SK-N-SH (cell line): ENCODE measurements around the gene MYO18A. TPM values are rescaled to one million over a fixed set of nuclear protein-coding genes. Genes with fewer than 3 reads are reported as not detected.

Experiments
- CTCF ChIA-PET: fragments of 300-600, 350-600 bp; formaldehyde crosslinking; extraction: SDS; loops from one replicate; lab custom pipeline; 2021; lab: Yijun Ruan, JAX
- POLR2A ChIA-PET: fragments of 350-600 bp; sonication (Branson Sonifier 250); formaldehyde crosslinking; extraction: SDS; loops from one replicate; lab custom pipeline; 2020; ENCODE audit warnings: antibody characterized with exemption, inconsistent platforms; lab: Yijun Ruan, JAX
- DNase-seq: peaks from one replicate; pipeline ENCODE4 v3.0.0; 2012
- H2AFZ ChIP-seq: fragments of 200-600 bp; sonication (generic); 2 replicates; pipeline ENCODE4 v1.8.1; 2016; ENCODE audit warnings: antibody characterized with exemption, mild to moderate bottlenecking, low read depth
- H3F3A ChIP-seq: fragments of 200-600 bp; sonication (generic); replicated peaks from 2 replicates; pipeline ENCODE3; 2016; ENCODE audit warnings: antibody characterized with exemption, mild to moderate bottlenecking; ENCODE audit not compliant: insufficient read depth
- H3K27ac ChIP-seq, 2 experiments: fragments of 200-500 bp in 1 of 2; fragments of 200-600 bp in 1 of 2; sonication (Bioruptor generic) in 1 of 2; sonication (generic), shearing (Covaris generic) in 1 of 2; 2 replicates each; pipeline versions ENCODE4 v1.5.1 to v1.6.1; 2014 to 2016; ENCODE audit warnings: low read depth in 2 of 2, inconsistent platforms in 1 of 2, low read length in 1 of 2, mild to moderate bottlenecking in 1 of 2, mixed read lengths in 1 of 2
- H3K27me3 ChIP-seq: fragments of 200-600 bp; sonication (generic), shearing (Covaris generic); 2 replicates; pipeline ENCODE4 v1.6.1; 2016; ENCODE audit warnings: mixed run types; ENCODE audit not compliant: insufficient read depth
- H3K36me3 ChIP-seq, 2 experiments: fragments of 200-500 bp in 1 of 2; fragments of 200-600 bp in 1 of 2; sonication (Bioruptor generic) in 1 of 2; sonication (generic) in 1 of 2; replicated peaks in 1 of 2; 2 replicates each; pipeline versions ENCODE3 to v1.5.1; 2014 to 2016; ENCODE audit warnings: low read length in 1 of 2, mild to moderate bottlenecking in 1 of 2; ENCODE audit not compliant: insufficient read depth in 2 of 2, control insufficient read depth in 1 of 2
- H3K4me1 ChIP-seq, 2 experiments: fragments of 200-500 bp in 1 of 2; fragments of 200-600 bp in 1 of 2; sonication (Bioruptor generic) in 1 of 2; sonication (generic), shearing (Covaris generic) in 1 of 2; 2 replicates each; pipeline versions ENCODE4 v1.5.1 to v1.6.1; 2014 to 2016; ENCODE audit warnings: low read depth in 1 of 2, low read length in 1 of 2, mixed run types in 1 of 2; ENCODE audit not compliant: insufficient read depth in 2 of 2, control insufficient read depth in 1 of 2
- H3K4me2 ChIP-seq: fragments of 200-600 bp; sonication (generic), shearing (Covaris generic); 2 replicates; pipeline ENCODE4 v1.6.1; 2017; ENCODE audit warnings: mixed run types
- H3K4me3 ChIP-seq, 2 experiments: fragments of 200-500 bp in 1 of 2; fragments of 200-600 bp in 1 of 2; sonication (Bioruptor generic) in 1 of 2; sonication (generic), shearing (Covaris generic) in 1 of 2; 2 replicates each; pipeline versions ENCODE4 v1.5.1 to v1.8.1; 2014 to 2016; ENCODE audit warnings: low read depth in 2 of 2, inconsistent platforms in 1 of 2, low read length in 1 of 2, mild to moderate bottlenecking in 1 of 2, mixed read lengths in 1 of 2, moderate library complexity in 1 of 2
- H3K79me2 ChIP-seq: fragments of 200-600 bp; sonication (generic); 2 replicates; pipeline ENCODE4 v1.8.1; 2017; ENCODE audit warnings: mild to moderate bottlenecking; ENCODE audit not compliant: insufficient read depth
- H3K9ac ChIP-seq: fragments of 200-600 bp; sonication (generic); 2 replicates; pipeline ENCODE4 v1.6.1; 2017; ENCODE audit warnings: mixed run types
- H3K9me2 ChIP-seq: fragments of 200-600 bp; sonication (generic); 2 replicates; pipeline ENCODE4 v1.6.1; 2017; ENCODE audit warnings: mixed run types
- H3K9me3 ChIP-seq: fragments of 200-600 bp; sonication (generic); 2 replicates; pipeline ENCODE4 v1.6.1; 2017; ENCODE audit warnings: mixed run types, mild to moderate bottlenecking, moderate library complexity
- H4K20me1 ChIP-seq: fragments of 200-600 bp; sonication (generic); 2 replicates; pipeline ENCODE4 v1.6.1; 2017; ENCODE audit warnings: mild to moderate bottlenecking, mixed run types; ENCODE audit not compliant: insufficient read depth
- ELF1 ChIP-seq: IDR thresholded peaks from 2 replicates; pipeline ENCODE4 v1.4.0; 2012
- FOXM1 ChIP-seq: IDR thresholded peaks from 2 replicates; pipeline ENCODE4 v1.4.0; 2012; ENCODE audit warnings: low read depth, mild to moderate bottlenecking
- JUND ChIP-seq: IDR thresholded peaks from 2 replicates; pipeline ENCODE4 v1.4.0; 2012
- MXI1 ChIP-seq: IDR thresholded peaks from 2 replicates; pipeline ENCODE4 v1.6.1; 2012; ENCODE audit warnings: mild to moderate bottlenecking, low read depth, low read length, improper control_type of control experiment
- NRF1 ChIP-seq: IDR thresholded peaks from 2 replicates; pipeline ENCODE4 v1.6.1; 2012; ENCODE audit warnings: low read depth, mild to moderate bottlenecking, low read length
- POLR2AphosphoS5 ChIP-seq: IDR thresholded peaks from 2 replicates; pipeline ENCODE4 v1.6.1; 2012; ENCODE audit warnings: low read depth, low read length
- RAD21 ChIP-seq: IDR thresholded peaks from 2 replicates; pipeline ENCODE4 v1.6.1; 2012; ENCODE audit warnings: mild to moderate bottlenecking, low read length
- RXRA ChIP-seq: IDR thresholded peaks from 2 replicates; pipeline ENCODE4 v1.4.0; 2012; ENCODE audit warnings: low read depth, mild to moderate bottlenecking, borderline replicate concordance
- TAF1 ChIP-seq: IDR thresholded peaks from 2 replicates; pipeline ENCODE4 v1.6.1; 2012; ENCODE audit warnings: low read depth, mild to moderate bottlenecking, low read length, moderate library complexity, borderline replicate concordance
- TCF12 ChIP-seq: IDR thresholded peaks from 2 replicates; pipeline ENCODE4 v1.4.0; 2012
- TEAD4 ChIP-seq: IDR thresholded peaks from 2 replicates; pipeline ENCODE4 v1.4.0; 2012; ENCODE audit warnings: mild to moderate bottlenecking, borderline replicate concordance; ENCODE audit not compliant: insufficient read depth
- USF1 ChIP-seq: IDR thresholded peaks from 2 replicates; pipeline ENCODE4 v1.4.0; 2012; ENCODE audit warnings: low read depth, borderline replicate concordance
- USF2 ChIP-seq: fragments of 150-350 bp; IDR thresholded peaks from 2 replicates; pipeline ENCODE4 v1.6.1; 2017; ENCODE audit warnings: antibody characterized with exemption, low read length, low read depth, borderline replicate concordance
- WGBS: methylation state at CpG from one replicate; pipeline ENCODE4 v1.1.6; 2017; ENCODE audit warnings: low lambda C conversion rate; 5-methylcytosine and 5-hydroxymethylcytosine counted together
- polyA plus RNA-seq, 3 experiments: library from polyadenylated mRNA; depleted of rRNA; stranded (reverse); fragments of >200 nt; gene quantifications; 2 replicates each; pipeline ENCODE4 v1.2.3, GENCODE V29; 2012

MYO18A gene
- polyA plus RNA-seq, 1 of the 3 experiments (the other 2 are of a cell fraction) = 6.6 TPM

GRCh38 chr17:29115435-29115834 lies 64.8 kb downstream of the MYO18A start:
- Histone ChIP-seq H4K20me1 (no peaks in the 10 kb centered on the region), H3K36me3 (peaks cover 0 to 17% of the 10 kb centered on the region in 2 experiments), H3K79me2 (no peaks in the 10 kb centered on the region), H3K4me2 (no peak overlapping the region), H3K9me2 (no peaks in the 10 kb centered on the region), H3K9me3 (no peaks in the 10 kb centered on the region), H2AFZ (no peak overlapping the region), H3K9ac (no peak overlapping the region), H3K27ac (peak overlapping the region in 1 of 2 experiments; percentile 43; a peak in 1 of 4 replicates), H3K27me3 (no peaks in the 10 kb centered on the region), H3K4me3 (no peak overlapping the region), H3K4me1 (peaks cover 0 to 23% of the 10 kb centered on the region in 2 experiments; a peak in 1 of 4 replicates), H3F3A (no peaks in the 10 kb centered on the region)
- ChIA-PET CTCF (interaction anchor here (0.7 to 26.8 kb wide), 30 partner anchors 8 to 454 kb away, joined by 3 to 947 read pairs (median 17); partner anchors contain the start of genes FAM222B, MYO18A, PHF12 and PIPOX), POLR2A (interaction anchor here (3.5 kb wide), 1 partner anchor 150 kb away, joined by 20 read pairs; no protein-coding TSS in a partner anchor)
- no peak for DNase-seq
- WGBS = 87% methylated on average over 6 of the region's 9 CpGs
- TF ChIP-seq RAD21 (no peak), MXI1 (no peak), ELF1 (no peak), RXRA (no peak), POLR2AphosphoS5 (no peak), TEAD4 (no peak), USF1 (no peak)

GRCh38 chr17:29114141-29114540 lies 66.1 kb downstream of the MYO18A start:
- H3K27me3 ChIP-seq = no peaks in the 10 kb centered on the region
- H3K4me2 ChIP-seq = no peak overlapping the region
- H3F3A ChIP-seq = no peaks in the 10 kb centered on the region
- WGBS = 97% methylated on average over 5 of the region's 5 CpGs
- peaks cover 0 to 26% of the 10 kb centered on the region in 2 experiments; a peak in 2 of 4 replicates for H3K4me1 ChIP-seq
- H3K4me3 ChIP-seq = no peak overlapping the region
- H3K9me2 ChIP-seq = no peaks in the 10 kb centered on the region
- H3K79me2 ChIP-seq = no peaks in the 10 kb centered on the region
- no peak for DNase-seq
- H3K9ac ChIP-seq = no peak overlapping the region
- H3K9me3 ChIP-seq = no peaks in the 10 kb centered on the region
- ChIA-PET CTCF (interaction anchor here (0.5 to 26.8 kb wide), 17 partner anchors 9 to 212 kb away, joined by 3 to 947 read pairs (median 8); partner anchors contain the start of genes MYO18A, PHF12 and PIPOX), POLR2A (interaction anchor here (3.5 kb wide), 1 partner anchor 148 kb away, joined by 20 read pairs; no protein-coding TSS in a partner anchor)
- peaks cover 0 to 12% of the 10 kb centered on the region in 2 experiments for H3K36me3 ChIP-seq
- H4K20me1 ChIP-seq = no peaks in the 10 kb centered on the region
- no peak overlapping the region for H2AFZ ChIP-seq
- no peak overlapping the region for H3K27ac ChIP-seq
- TF ChIP-seq TCF12 (no peak), TAF1 (no peak), FOXM1 (no peak)

- peaks cover 0 to 8% of the 10 kb centered on the region in 2 experiments for H3K36me3 ChIP-seq
- H3K27me3 ChIP-seq = no peaks in the 10 kb centered on the region
- TF ChIP-seq USF2 = no peak
- TF ChIP-seq NRF1 = no peak
- TF ChIP-seq FOXM1 = no peak
- TF ChIP-seq TCF12 = no peak
- no peak for TF ChIP-seq MXI1
- no peak for TF ChIP-seq JUND
- TF ChIP-seq, all 33 proteins: peak for 0
- no peak overlapping the region for H3K9ac ChIP-seq
- H3K4me1 ChIP-seq = peaks cover 1 to 34% of the 10 kb centered on the region in 2 experiments; a peak in 2 of 4 replicates
- WGBS = 92% methylated on average over 5 of the region's 6 CpGs
- no peaks in the 10 kb centered on the region for H3K9me3 ChIP-seq
- no peaks in the 10 kb centered on the region for H4K20me1 ChIP-seq
- no peaks in the 10 kb centered on the region for H3F3A ChIP-seq
- no peak overlapping the region for H2AFZ ChIP-seq
- no peak overlapping the region for H3K27ac ChIP-seq
- CTCF ChIA-PET = interaction anchor here (0.8 to 26.8 kb wide), 14 partner anchors 10 to 271 kb away, joined by 3 to 947 read pairs (median 8); partner anchors contain the start of genes FAM222B, PHF12 and PIPOX
- POLR2A ChIA-PET = no interaction called here
- no peak overlapping the region for H3K4me2 ChIP-seq
- H3K79me2 ChIP-seq = no peaks in the 10 kb centered on the region
- DNase-seq = no peak
- H3K4me3 ChIP-seq = no peak overlapping the region
- H3K9me2 ChIP-seq = no peaks in the 10 kb centered on the region
These were observed 66.9 kb downstream of the MYO18A start for GRCh38 chr17:29113334-29113733.
